Mesenteric fat pad (tissue), 1 donor: ENCODE measurements around the gene NOX5. TPM values are rescaled to one million over a fixed set of nuclear protein-coding genes. Genes with fewer than 3 reads are reported as not detected.

ENCODE experiments used
- DNase-seq: peaks from one replicate; pipeline ENCODE4 v3.0.0-alpha.2; 2020; ENCODE audit warnings: low spot score
- total RNA-seq: library from RNA; stranded (reverse); fragmentation: NEBNext Ultra II Directional; extraction: Animal tissue kit (Norgen Biotek cat#: 25700); gene quantifications from one replicate; pipeline ENCODE4 v1.2.1, GENCODE V29; 2021
- donor health status: DM: yes; HTN: yes; CAD: no.

The NOX5 gene
- total RNA-seq, 1 donor from 2014 or later, result 0.19 TPM

- DNase-seq, result peak; percentile 35
Observed at GRCh38 chr15:68990992-68991500, 23.4 kb upstream of the NOX5 start.

GRCh38 chr15:68991723-68992122 is 22.8 kb upstream of the NOX5 start:
- no peak for DNase-seq

- DNase-seq, result no peak
Observed at GRCh38 chr15:68992696-68993095, 21.8 kb upstream of the NOX5 start.

GRCh38 chr15:68993276-68993675 is 21.2 kb upstream of the NOX5 start:
- no peak for DNase-seq

GRCh38 chr15:68994149-68994548 is 20.3 kb upstream of the NOX5 start:
- peak; percentile 28 for DNase-seq

GRCh38 chr15:68994981-68995761 is 19.3 kb upstream of the NOX5 start:
- no peak for DNase-seq

GRCh38 chr15:68997050-68997449 is 17.4 kb upstream of the NOX5 start:
- no peak for DNase-seq

GRCh38 chr15:68997930-68998777 is 16.3 kb upstream of the NOX5 start:
- no peak for DNase-seq

GRCh38 chr15:68999091-68999490 is 15.4 kb upstream of the NOX5 start:
- DNase-seq, result no peak

- DNase-seq, result no peak
Observed at GRCh38 chr15:69000091-69000490, 14.4 kb upstream of the NOX5 start.

GRCh38 chr15:69000725-69001503 is 13.6 kb upstream of the NOX5 start:
- DNase-seq, result no peak

GRCh38 chr15:69002783-69003182 is 11.7 kb upstream of the NOX5 start:
- DNase-seq, result no peak

GRCh38 chr15:69004011-69004410 is 10.5 kb upstream of the NOX5 start:
- DNase-seq, result no peak

GRCh38 chr15:69008056-69008455 is 6.4 kb upstream of the NOX5 start:
- DNase-seq, result no peak

GRCh38 chr15:69009341-69009740 is 5.2 kb upstream of the NOX5 start:
- no peak for DNase-seq

GRCh38 chr15:69011641-69012040 is 2.9 kb upstream of the NOX5 start:
- no peak for DNase-seq

GRCh38 chr15:69012761-69013364 is 1.6 kb upstream of the NOX5 start:
- DNase-seq, result no peak

- DNase-seq, result no peak
Observed at GRCh38 chr15:69013726-69014406, 629 bp upstream of the NOX5 start.

- DNase-seq, result no peak
Observed at GRCh38 chr15:69015591-69015990, 1.1 kb downstream of the NOX5 start.

- peak; percentile 51 for DNase-seq
Observed at GRCh38 chr15:69016021-69016595, 1.6 kb downstream of the NOX5 start.
